H9 (cell line): ENCODE results near the gene ABCD1. TPM values are rescaled to one million over a fixed set of nuclear protein-coding genes. Genes with fewer than 3 reads are reported as not detected.

Experiments
- DNase-seq: peaks from one replicate; pipeline ENCODE4 v3.0.0-alpha.2; 2017
- H2AFZ ChIP-seq: one replicate; pipeline ENCODE4 v1.6.1; 2013; ENCODE audit warnings: mild to moderate bottlenecking, low read length, control low read depth, moderate library complexity
- H2AK5ac ChIP-seq: 2 replicates; pipeline ENCODE4 v1.6.1; 2013; ENCODE audit warnings: low read length, control low read depth, mixed read lengths; ENCODE audit not compliant: insufficient read length
- H2BK120ac ChIP-seq: one replicate; pipeline ENCODE4 v1.6.1; 2013; ENCODE audit warnings: low read depth, mild to moderate bottlenecking, low read length, control low read depth, inconsistent platforms; ENCODE audit not compliant: poor library complexity, severe bottlenecking
- H2BK12ac ChIP-seq: 2 replicates; pipeline ENCODE4 v1.6.1; 2013; ENCODE audit warnings: low read length, control low read depth, mixed read lengths, low read depth; ENCODE audit not compliant: insufficient read length
- H2BK15ac ChIP-seq: 2 replicates; pipeline ENCODE4 v1.6.1; 2013; ENCODE audit warnings: low read depth, low read length, control low read depth
- H2BK20ac ChIP-seq: one replicate; pipeline ENCODE4 v1.6.1; 2013; ENCODE audit warnings: low read depth, mild to moderate bottlenecking, low read length, control low read depth, inconsistent platforms; ENCODE audit not compliant: poor library complexity, severe bottlenecking
- H2BK5ac ChIP-seq: 2 replicates; pipeline ENCODE4 v1.6.1; 2013; ENCODE audit warnings: low read length, control low read depth, mixed read lengths; ENCODE audit not compliant: insufficient read length
- H3K14ac ChIP-seq: 2 replicates; pipeline ENCODE4 v1.6.1; 2013; ENCODE audit warnings: low read length, control low read depth; ENCODE audit not compliant: insufficient read depth
- H3K18ac ChIP-seq: 2 replicates; pipeline ENCODE4 v1.6.1; 2013; ENCODE audit warnings: low read depth, mild to moderate bottlenecking, mixed read lengths, low read length, control low read depth; ENCODE audit not compliant: insufficient read length
- H3K23ac ChIP-seq: 2 replicates; pipeline ENCODE4 v1.6.1; 2013; ENCODE audit warnings: low read length, control low read depth, mixed read lengths, low read depth; ENCODE audit not compliant: insufficient read length
- H3K23me2 ChIP-seq: 2 replicates; pipeline ENCODE4 v1.6.1; 2013; ENCODE audit warnings: low read depth, mild to moderate bottlenecking, mixed read lengths, low read length, control low read depth; ENCODE audit not compliant: insufficient read length, poor library complexity, severe bottlenecking
- H3K27ac ChIP-seq: 2 replicates; pipeline ENCODE4 v1.5.1; 2013; ENCODE audit warnings: low read length, control low read depth, mixed read lengths, low read depth; ENCODE audit not compliant: insufficient read length
- H3K27me3 ChIP-seq: 2 replicates; pipeline ENCODE4 v1.6.1; 2013; ENCODE audit warnings: low read length, control low read depth, inconsistent platforms; ENCODE audit not compliant: insufficient read depth
- H3K4ac ChIP-seq: 2 replicates; pipeline ENCODE4 v1.6.1; 2013; ENCODE audit warnings: low read depth, mild to moderate bottlenecking, control low read depth, inconsistent platforms, low read length, moderate library complexity
- H3K4me1 ChIP-seq: 2 replicates; pipeline ENCODE4 v1.6.1; 2013; ENCODE audit warnings: low read length, control low read depth, inconsistent platforms; ENCODE audit not compliant: insufficient read depth
- H3K4me2 ChIP-seq: 2 replicates; pipeline ENCODE4 v1.6.1; 2013; ENCODE audit warnings: low read length, control low read depth, mixed read lengths; ENCODE audit not compliant: insufficient read length, insufficient read depth
- H3K56ac ChIP-seq: 2 replicates; pipeline ENCODE4 v1.6.1; 2013; ENCODE audit warnings: low read depth, mild to moderate bottlenecking, mixed read lengths, low read length, control low read depth; ENCODE audit not compliant: insufficient read length
- H3K79me1 ChIP-seq: 2 replicates; pipeline ENCODE4 v1.6.1; 2013; ENCODE audit warnings: low read depth, mild to moderate bottlenecking, moderate library complexity, low read length, control low read depth, inconsistent platforms; ENCODE audit not compliant: insufficient read depth, poor library complexity, severe bottlenecking
- H3K79me2 ChIP-seq: 2 replicates; pipeline ENCODE4 v1.6.1; 2013; ENCODE audit warnings: low read length, control low read depth, inconsistent platforms; ENCODE audit not compliant: insufficient read depth
- H3K9ac ChIP-seq: 2 replicates; pipeline ENCODE4 v1.6.1; 2013; ENCODE audit warnings: low read length, control low read depth, mixed read lengths; ENCODE audit not compliant: insufficient read length; ENCODE audit errors: extremely low read depth
- H3K9me3 ChIP-seq: one replicate; pipeline ENCODE4 v1.6.1; 2013; ENCODE audit warnings: low read depth, low read length, inconsistent platforms; ENCODE audit not compliant: control insufficient read depth
- H3T11ph ChIP-seq: one replicate; pipeline ENCODE4 v1.6.1; 2013; ENCODE audit warnings: mild to moderate bottlenecking, low read length, control low read depth, inconsistent platforms
- H4K20me1 ChIP-seq: one replicate; pipeline ENCODE4 v1.6.1; 2013; ENCODE audit not compliant: control insufficient read depth, insufficient read length, insufficient read depth
- H4K5ac ChIP-seq: 2 replicates; pipeline ENCODE4 v1.6.1; 2013; ENCODE audit warnings: low read depth, mild to moderate bottlenecking, mixed read lengths, low read length, control low read depth; ENCODE audit not compliant: insufficient read length
- H4K8ac ChIP-seq: replicated peaks from 2 replicates; pipeline ENCODE4 v1.6.1; 2013; ENCODE audit warnings: low read length, control low read depth, mixed read lengths, low read depth; ENCODE audit not compliant: insufficient read length
- H4K91ac ChIP-seq: 2 replicates; pipeline ENCODE4 v1.6.1; 2013; ENCODE audit warnings: low read depth, mild to moderate bottlenecking, moderate library complexity, mixed read lengths, low read length, control low read depth; ENCODE audit not compliant: insufficient read length
- H3K27ac Mint-ChIP-seq, 3 experiments: 2 replicates in 2 of 3; 3 replicates in 1 of 3; pipeline ENCODE4 v1.8.0; 2020 to 2021; ENCODE audit warnings: mixed read lengths in 3 of 3, mild to moderate bottlenecking in 1 of 3, moderate library complexity in 1 of 3
- H3K27me3 Mint-ChIP-seq: 2 replicates; pipeline ENCODE4 v1.8.0; 2021; ENCODE audit warnings: low read depth, mild to moderate bottlenecking, moderate library complexity, mixed read lengths
- H3K36me3 Mint-ChIP-seq, 3 experiments: 2 replicates in 2 of 3; 3 replicates in 1 of 3; pipeline ENCODE4 v1.8.0; 2020 to 2021; ENCODE audit warnings: low read depth in 3 of 3, mixed read lengths in 3 of 3; ENCODE audit not compliant: insufficient read depth in 1 of 3
- H3K4me1 Mint-ChIP-seq, 2 experiments: 2 replicates each; pipeline ENCODE4 v1.8.0; 2020; ENCODE audit warnings: mixed read lengths in 2 of 2
- H3K4me3 Mint-ChIP-seq, 2 experiments: 2 replicates in 1 of 2; 3 replicates in 1 of 2; pipeline ENCODE4 v1.8.0; 2020 to 2021; ENCODE audit warnings: mild to moderate bottlenecking in 2 of 2, mixed read lengths in 2 of 2, moderate library complexity in 1 of 2
- H3K9me3 Mint-ChIP-seq, 2 experiments: 2 replicates in 1 of 2; 3 replicates in 1 of 2; pipeline ENCODE4 v1.8.0; 2020; ENCODE audit warnings: mild to moderate bottlenecking in 2 of 2, mixed read lengths in 2 of 2, moderate library complexity in 1 of 2
- CTCF ChIP-seq: fragments of 200-600 bp; sonication (generic); conservative IDR thresholded peaks from 3 replicates; pipeline ENCODE4 v1.8.0; 2021; ENCODE audit warnings: antibody characterized with exemption, mild to moderate bottlenecking
- WGBS: extraction: QIAGEN DNeasy Blood & Tissue Kit; methylation state at CpG from one replicate; pipeline ENCODE4 v1.1.7; 2013; ENCODE audit warnings: missing lambda C conversion rate, low lambda C conversion rate, mixed read lengths; ENCODE audit not compliant: insufficient read length; ENCODE audit errors: extremely low coverage; 5-methylcytosine and 5-hydroxymethylcytosine counted together
- total RNA-seq: library from RNA; stranded (reverse); gene quantifications from 2 replicates; pipeline ENCODE4 v1.2.1, GENCODE V29; 2021

Gene ABCD1
- total RNA-seq, 1 experiment from 2014 or later: 11.1 TPM

- no peak overlapping the region for H2AK5ac ChIP-seq
- no peak overlapping the region for H2BK5ac ChIP-seq
- peaks cover 26 to 45% (median 34%) of the 10 kb centered on the region in 3 experiments for H3K36me3 Mint-ChIP-seq
- no peak overlapping the region for H3K23ac ChIP-seq
- no peak overlapping the region for H3K27ac Mint-ChIP-seq
- H3K4me1 ChIP-seq: no peaks in the 10 kb centered on the region
- no peaks in the 10 kb centered on the region for H3K27me3 ChIP-seq
- TF ChIP-seq CTCF: no peak
- H2BK120ac ChIP-seq: no peak overlapping the region
- DNase-seq: no peak
- no peak overlapping the region for H4K91ac ChIP-seq
- no peak overlapping the region for H2BK15ac ChIP-seq
- H3K4me2 ChIP-seq: no peak overlapping the region
- H3K9ac ChIP-seq: no peak overlapping the region
- no CpG with 5 or more reads among the region's 12 CpGs for WGBS
- no peaks in the 10 kb centered on the region for H4K20me1 ChIP-seq
- H3K79me2 ChIP-seq: peaks cover 4% of the 10 kb centered on the region; the same call in 1 of the 2 replicates
- no peak overlapping the region for H3T11ph ChIP-seq
- no peak overlapping the region for H2BK12ac ChIP-seq
- no peak overlapping the region for H4K5ac ChIP-seq
- H2AFZ ChIP-seq: no peak overlapping the region
- H3K56ac ChIP-seq: no peak overlapping the region
- peaks cover 6 to 7% of the 10 kb centered on the region in 2 experiments; a peak in 3 of 4 replicates for H3K4me1 Mint-ChIP-seq
- no peak overlapping the region for H3K18ac ChIP-seq
- H3K14ac ChIP-seq: no peak overlapping the region; the same call in 1 of the 2 replicates
- no peak overlapping the region for H2BK20ac ChIP-seq
- no peak overlapping the region for H4K8ac ChIP-seq
- no peak overlapping the region for H3K4me3 Mint-ChIP-seq
- no peak overlapping the region for H3K4ac ChIP-seq
- no peaks in the 10 kb centered on the region for H3K79me1 ChIP-seq
- H3K9me3 ChIP-seq: peaks cover 33% of the 10 kb centered on the region
- no peaks in the 10 kb centered on the region for H3K27me3 Mint-ChIP-seq
- H3K23me2 ChIP-seq: peaks cover 4% of the 10 kb centered on the region
- H3K9me3 Mint-ChIP-seq: peaks cover 60 to 74% of the 10 kb centered on the region in 2 experiments
- H3K27ac ChIP-seq: no peak overlapping the region
These were observed 65.0 kb downstream of the ABCD1 start for GRCh38 chrX:153789654-153790053.
